Measurements from ENCODE around the gene PIGU.
"Not testable (repeated sequence)": the region's sequence is repeated elsewhere in the genome, so short reads cannot be mapped to it uniquely, and the experiment has no call there.

PIGU gene

DNA sequence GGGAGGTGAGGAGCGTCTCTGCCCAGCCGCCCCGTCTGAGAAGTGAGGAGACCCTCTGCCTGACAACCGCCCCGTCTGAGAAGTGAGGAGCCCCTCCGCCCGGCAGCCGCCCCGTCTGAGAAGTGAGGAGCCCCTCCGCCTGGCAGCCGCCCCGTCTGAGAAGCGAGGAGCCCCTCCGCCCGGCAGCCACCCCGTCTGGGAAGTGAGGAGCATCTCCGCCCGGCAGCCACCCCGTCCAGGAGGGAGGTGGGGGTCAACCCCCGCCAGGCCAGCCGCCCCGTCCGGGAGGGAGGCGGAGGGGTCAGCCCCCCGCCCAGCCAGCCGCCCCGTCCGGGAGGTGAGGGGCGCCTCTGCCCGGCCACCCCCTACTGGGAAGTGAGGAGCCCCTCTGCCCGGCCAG, 18.2 kb downstream of the PIGU start:
- not testable (repeated sequence) for DNase-seq

DNA sequence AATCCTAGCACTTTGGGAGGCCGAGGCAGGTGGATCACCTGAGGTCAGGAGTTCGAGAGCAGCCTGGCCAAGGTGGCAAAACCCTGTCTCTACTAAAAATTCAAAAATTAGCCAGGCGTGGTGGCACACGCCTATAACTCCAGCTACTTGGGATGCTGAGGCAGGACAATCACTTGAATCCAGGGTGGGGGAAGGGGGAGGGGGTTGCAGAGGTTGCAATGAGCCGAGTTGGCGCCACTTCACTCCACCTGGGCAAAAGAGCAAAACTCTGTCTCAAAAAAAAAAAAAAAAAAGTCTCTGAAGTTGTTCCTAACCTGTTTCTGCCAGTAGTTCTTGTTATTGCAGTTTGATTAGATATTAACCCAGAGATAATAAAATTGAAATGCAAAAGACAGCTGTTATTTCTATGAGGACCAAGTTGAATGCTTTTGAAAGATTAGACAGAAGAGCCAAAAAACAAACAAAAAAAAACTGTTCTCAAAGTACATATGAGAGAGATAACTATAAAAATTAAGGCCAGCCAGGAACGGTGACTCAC, 22.6 kb downstream of the PIGU start:
- DNase-seq, result no peak

DNA sequence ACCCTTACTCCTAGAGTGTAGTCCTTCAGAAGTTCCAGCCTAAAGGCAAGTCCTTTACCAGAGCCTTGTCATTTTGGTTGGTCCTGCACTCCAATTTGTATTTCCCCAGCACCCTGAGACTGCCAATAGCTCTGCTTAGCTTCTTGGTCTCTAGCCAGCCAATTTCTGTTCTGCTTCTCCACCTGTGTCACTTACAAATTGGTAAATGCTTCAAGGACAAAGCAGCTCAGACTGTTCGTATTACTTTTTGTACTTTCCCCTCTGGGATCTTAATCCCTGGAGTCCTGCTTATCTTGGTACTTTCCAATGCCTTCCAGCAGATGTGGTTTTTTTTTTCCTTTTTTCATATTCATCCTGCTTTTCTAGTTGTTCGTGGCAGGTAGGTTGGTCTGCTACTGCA, 25.7 kb downstream of the PIGU start:
- DNase-seq, result no peak

DNA sequence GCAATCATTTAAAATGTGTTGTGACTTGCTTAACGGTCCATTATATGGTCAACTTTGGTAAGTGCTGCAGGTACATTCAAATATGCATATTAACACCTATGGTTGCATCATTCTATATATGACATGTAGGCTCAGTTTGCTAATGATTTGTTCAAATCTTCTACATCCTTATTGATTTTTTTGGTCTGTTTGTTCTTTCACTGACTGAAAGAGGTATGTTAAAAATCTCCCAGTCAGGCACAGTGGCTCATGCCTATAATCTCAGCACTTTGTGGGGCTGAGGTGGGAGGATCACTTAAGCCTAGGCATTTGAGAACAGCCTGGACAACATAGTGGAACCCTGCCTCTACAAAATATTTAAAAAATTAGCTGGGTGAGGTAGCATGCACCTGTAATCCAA, 29.2 kb downstream of the PIGU start:
- DNase-seq, result no peak

DNA sequence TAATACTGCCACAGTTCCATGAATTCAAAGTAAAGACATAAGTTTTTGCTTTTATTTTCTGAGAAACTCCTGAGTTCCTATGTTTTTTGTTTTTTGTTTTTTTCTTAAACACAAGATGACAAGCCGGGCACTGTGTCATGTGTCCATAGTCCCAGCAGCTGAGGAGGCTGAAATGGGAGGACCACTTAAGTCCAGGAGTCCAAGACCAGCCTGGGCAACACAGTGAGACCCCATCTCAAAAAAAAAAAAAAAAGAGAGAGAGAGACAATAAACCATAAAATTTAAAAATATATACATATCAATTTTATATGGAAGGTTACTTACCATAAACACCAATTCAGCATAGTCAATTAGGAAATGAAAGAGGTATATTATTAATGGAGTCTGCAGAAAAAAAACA, 31.9 kb downstream of the PIGU start:
- DNase-seq, result no peak

DNA sequence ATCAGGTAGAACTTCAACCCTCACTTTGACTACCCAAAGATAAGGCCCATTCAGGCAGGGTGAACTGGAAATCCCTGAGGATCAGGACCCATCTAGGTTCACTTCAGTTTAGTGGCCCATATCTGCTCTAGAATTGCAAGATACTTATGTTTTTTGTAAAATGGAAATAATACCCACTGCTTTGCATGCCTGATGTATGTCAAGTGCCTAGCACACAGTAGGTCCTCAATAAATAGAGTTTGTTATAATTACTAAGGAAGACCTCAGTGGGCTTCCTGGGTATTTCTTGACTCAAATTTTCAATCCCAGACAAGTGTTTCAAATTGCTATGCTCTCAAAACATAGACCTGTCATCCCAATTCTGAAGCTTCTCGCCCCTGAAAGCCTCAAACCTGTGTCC, 32.5 kb downstream of the PIGU start:
- DNase-seq, result no peak

DNA sequence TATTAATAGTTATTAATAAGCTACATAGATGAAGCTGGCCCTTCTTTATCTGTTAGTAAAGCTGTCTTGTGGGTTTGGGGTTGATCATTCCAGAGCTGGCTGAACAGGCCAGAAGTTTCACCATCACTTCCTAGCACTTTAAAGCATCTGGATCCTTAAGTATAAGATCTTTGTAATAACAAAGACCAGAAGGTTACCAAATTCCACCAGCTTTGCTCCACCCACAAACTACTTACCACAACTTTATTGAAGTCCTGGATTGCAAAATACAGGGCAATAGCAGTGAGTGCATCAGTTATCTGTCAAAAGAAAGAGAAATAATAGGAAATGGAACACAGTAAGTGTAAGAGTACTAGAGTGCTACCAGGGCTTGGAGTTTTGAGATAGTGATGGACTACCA, 33.0 kb downstream of the PIGU start:
- DNase-seq, result no peak

DNA sequence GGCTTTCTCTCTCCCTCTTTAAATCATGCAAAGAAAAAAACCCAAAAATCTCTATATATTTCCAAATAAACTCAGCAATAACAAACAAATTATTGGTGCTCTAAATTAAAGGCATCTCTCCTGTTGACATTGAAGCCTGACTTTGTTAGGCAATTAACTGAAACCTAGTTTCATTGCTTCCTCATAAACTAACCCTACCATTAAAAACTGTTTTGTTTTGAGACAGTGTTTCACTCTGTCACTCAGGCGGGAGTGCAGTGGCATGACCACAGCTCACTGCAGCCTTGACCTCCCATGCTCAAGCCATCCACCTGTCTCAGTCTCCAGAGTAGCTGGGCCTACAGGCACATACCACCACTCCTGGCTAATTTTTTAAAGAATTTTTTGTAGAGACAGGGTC, 34.9 kb downstream of the PIGU start:
- no peak for DNase-seq

DNA sequence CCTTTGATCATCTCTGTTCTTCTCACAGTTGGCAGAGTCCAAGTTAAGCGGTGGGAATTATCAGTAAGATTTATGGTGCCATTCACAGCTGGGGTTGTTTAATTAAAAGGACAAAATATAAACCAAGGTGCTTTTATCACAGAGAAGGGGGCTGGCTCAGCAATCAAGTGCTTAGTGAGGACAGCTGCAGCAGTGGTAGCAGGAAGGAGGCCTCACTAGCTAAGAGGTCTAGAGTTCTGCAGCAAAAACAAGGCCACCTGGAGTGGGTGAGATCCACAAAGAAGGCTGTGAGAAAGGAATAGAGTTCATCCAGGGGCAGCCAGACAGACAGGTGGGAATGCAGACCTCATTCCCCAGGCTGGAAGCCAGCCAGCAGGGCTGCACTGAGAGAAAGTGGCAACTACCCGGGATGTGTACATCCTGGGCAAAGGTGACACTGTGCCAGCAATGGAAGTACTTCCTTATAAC, 37.1 kb downstream of the PIGU start:
- peak; percentile 84 for DNase-seq

DNA sequence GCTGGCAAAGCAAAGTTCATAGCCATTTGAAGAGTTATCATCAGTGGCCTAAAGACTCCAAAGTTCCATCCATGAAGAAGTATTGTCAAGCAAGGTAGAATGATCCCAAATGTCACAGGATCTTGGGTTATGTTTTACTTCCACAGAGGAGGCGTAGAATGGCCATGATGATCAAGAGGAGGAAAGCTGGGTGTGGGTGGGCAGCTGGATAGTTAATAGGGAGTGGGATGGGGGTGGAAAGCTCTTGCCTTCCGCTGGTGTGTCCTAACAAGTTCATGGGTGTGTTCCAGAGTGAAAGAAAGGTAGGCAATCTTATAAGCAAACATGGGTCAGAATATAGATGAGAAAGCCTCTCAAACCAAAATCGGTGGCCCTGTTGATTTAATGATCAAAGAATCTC, 38.4 kb downstream of the PIGU start:
- no peak for DNase-seq

DNA sequence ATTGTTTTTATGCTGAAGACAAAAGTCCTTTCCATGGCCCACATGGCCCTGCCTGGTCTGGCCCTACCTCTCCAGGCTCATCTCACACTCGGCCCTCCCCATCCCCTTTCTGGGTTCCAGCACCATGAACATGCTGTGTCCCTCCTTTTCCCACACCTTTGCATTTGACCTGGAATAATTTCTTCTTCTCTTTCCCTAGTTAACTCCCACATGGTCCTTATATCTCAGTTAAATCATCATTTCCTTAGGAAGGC, 38.9 kb downstream of the PIGU start:
- no peak for DNase-seq

DNA sequence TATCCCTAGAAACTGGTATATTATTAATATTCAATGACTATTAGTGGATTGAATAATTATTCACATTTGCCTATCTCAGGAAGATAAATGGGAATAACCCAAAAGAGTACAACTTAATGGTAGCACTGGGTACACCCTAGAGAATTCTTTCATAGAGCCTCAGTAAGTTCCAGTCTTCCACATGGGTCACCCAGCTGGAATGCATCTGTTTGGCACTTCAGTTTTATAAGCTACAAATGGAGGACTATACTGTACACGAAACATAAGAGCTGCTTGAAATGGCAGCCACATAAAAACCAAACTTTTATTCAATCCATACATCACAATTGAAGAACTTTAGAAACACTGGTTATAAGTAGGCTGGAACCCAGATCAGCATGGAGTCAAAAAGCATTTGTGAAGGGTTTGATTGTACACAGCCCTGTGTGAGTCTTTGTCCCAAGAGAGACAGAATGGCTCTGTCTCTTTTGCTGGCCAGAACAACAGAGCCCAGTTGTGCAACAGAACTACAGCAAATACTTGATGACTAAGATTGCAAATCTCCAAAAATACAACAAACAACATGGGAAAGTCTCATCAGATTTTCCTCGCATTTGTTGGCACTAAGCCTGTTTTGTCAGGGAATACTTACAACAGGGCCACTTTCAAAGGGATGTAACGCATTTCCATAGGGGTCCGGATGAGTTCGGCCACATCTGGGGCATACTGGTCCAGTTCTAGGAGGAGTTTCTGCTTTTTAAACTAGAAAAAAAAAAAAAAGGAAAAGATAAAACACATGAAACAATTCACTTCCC, 39.5 kb downstream of the PIGU start:
- no peak for DNase-seq

DNA sequence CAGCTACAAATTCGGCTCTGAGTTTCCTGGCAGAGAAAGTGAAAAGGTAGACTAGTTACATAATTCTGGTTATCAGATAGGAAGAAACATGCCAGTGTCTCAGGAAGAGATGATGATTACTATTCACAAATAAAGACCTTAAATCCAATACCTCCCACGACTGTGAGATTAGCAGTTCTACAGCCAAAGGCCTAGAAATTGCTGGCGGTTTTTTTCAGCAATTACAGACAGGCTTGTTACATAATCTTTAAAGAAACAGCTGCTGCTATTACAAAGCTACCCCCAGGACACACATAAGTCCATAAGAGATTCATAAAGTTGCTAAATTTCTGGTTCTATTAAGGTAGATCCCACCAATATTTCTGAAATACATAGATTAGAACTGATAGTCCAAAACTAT, 40.2 kb downstream of the PIGU start:
- DNase-seq, result no peak

DNA sequence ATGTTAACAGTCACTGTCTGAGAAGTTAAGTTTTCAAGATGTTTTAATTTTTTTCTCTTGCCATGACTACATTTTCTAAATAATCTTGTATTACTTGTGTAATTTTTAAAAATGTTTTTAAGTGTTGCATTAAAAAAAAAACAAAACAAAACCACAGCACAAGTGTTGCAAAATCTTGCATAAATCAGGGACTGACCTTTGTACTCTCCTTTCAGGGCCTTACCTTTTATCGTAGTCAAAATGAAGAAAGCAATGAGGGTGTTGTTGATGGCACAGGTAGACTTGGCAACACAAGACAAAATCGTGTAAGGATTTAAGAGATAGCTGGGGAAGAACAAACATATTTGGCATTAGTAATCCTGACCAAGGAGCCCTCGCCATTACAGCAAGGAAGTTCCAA, 42.5 kb downstream of the PIGU start:
- no peak for DNase-seq

DNA sequence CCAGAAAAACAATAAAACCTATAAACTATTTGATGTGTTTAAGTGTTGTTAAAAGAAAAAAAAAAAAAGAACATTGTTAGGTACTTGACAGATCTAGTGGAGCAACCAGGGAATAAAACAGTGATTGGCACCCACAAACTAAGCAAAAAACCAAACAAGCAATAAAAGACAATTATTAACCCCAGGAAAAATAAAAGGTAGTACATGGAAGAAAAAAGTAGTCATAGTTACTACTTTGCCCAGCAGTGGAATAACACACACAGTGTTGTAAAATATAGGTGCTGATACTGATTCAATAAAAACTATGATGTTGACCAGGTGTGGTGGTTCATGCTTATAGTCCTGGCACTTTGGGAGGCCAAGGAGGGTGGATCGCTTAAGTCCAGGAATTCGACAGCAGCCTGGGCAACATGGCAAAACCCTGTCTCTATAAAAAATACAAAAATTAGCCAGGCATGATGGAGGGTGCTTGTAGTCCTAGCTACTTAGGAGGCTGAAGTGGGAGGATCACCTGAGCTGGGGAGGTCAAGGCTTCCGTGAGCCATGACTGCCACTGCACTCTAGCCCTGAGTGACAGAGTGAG, 43.9 kb downstream of the PIGU start:
- no peak for DNase-seq

DNA sequence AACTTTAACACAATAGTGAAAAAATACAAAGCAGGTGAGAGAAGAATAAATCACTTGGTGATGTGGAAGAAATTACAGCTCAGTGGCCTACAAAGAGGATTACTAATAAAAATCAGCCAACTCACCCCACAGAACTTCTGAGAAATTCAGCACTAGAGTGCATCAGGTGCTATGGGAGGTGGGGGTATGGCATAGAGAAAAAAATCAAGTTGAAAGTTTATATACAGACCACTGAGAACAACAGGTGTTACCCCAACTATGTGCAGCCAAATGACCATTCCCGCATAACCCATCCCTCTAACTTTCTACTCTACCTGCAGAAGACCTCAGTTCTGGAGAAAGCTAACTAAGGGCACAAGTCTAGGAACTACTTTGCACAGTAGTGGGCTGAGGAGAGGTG, 47.0 kb downstream of the PIGU start:
- no peak for DNase-seq

DNA sequence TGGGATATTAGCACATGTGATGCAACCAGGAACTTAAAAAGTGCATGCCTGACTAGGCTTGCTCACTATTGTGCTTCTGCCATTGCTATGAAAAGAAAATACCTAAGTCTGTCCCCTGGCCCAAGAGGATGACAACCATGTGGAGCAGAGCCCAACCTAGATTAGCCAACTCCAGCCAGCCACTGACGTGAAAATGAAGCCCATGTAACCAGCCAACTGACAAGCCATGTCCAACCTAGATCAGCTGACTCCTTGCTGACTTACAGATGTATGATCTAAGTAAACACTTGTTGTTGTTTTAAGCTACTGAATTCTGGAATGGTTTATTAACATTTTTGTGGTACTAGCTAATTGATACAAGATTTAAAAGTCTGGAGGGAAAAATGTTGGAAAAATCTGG, 47.5 kb downstream of the PIGU start:
- DNase-seq, result no peak

DNA sequence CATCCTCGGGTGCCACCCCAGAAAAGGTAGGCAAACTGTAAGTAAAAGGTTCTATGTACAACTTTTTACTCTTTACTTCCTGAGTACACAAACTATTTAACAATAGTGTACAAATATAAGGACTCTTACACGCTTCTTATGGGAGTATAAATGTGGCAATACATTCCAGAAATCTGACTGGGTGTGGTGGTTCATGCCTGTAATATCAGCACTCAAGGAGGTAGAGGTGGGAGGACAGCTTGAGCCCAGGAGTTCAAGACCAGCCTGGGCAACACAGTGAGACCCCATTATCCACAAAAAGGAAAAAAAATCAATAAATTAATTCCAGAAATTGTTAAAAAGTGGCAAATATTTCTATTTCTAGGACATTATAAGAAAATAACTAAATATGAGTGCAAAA, 48.9 kb downstream of the PIGU start:
- no peak for DNase-seq

DNA sequence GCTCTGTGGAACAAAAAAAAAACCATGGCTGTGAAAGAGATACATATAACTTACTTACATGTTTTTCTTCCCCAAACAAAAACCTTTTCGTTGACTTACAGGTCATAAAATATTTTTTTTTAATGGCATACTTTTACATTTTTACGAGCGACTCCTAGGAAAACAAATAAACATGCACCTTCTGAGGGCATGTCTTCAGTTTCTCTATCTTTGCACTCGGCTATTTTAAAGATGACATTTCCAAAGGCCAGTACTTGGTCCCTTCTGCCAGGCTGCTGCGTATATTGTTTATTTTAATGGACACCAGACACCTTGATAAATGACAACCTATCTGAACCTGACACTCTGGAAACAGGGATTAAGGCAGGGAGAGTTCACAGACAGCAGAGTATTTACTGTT, 49.4 kb downstream of the PIGU start:
- DNase-seq, result no peak

DNA sequence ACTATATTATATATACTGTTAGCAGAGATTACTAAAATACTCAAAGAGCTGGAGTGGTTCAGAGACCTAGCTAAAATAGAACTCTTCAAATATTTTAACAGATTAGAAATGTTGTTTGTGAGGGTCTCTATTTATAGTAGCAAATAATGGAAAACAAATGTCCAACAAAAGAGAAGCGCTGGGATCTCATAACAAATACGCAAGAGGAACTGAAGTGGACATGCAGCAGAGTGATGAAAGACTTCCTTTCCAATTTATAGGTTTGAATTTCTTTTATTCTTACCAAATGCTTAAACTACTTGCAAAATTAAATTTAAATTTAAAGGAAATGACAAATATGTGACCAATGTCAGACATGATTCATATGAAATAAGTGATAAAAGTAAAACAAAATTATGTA, 49.9 kb downstream of the PIGU start:
- no peak for DNase-seq

DNA sequence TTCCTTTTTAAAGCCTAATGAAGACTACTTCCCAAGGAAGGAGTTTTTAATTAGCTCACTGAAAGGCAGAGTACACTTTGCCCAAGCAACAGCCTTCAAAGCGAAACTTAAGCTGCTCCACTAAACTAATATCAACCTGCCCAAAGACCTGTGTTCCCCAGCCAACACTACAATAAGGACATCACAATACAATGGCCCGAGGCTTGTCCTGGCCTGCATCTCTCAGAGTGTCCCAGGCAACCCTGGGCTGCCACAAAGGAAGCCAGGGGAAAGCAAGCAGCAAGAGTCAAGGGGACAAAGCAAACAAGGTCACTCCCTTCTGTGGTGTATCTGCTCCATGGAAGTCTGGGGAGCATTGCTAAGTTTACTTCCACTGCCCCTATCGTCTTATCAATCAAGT, 52.3 kb downstream of the PIGU start:
- DNase-seq, result peak; percentile 37

DNA sequence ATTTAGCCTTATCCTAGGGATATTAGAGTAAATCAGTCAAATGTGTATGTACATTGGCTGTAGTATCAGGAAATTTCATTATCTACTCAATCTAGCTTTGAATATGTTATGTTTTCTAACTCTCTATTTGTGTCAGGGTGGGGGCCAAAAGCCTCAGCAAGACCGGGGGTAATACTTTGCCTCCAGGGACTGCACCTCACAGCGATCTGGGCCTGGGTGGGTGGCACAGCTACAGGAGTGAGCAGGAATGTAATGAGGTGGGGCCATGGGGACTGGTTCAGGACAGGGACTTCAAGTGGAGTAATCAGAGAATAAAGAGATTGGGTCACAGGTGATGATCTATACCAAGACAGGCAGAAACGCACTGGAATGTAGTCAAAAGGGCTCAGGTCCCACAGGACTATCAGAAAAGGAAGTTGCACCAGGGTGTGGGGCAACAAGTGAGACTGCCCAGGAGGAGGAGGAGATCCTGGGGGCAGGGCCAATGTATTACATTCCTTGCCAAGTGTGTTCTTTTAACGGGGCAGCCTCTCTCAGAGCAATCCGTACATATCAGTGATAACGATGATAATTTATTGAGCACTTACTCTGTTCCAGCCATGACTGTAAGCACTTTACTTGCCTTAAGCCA, 54.0 kb downstream of the PIGU start:
- DNase-seq, result no peak

DNA sequence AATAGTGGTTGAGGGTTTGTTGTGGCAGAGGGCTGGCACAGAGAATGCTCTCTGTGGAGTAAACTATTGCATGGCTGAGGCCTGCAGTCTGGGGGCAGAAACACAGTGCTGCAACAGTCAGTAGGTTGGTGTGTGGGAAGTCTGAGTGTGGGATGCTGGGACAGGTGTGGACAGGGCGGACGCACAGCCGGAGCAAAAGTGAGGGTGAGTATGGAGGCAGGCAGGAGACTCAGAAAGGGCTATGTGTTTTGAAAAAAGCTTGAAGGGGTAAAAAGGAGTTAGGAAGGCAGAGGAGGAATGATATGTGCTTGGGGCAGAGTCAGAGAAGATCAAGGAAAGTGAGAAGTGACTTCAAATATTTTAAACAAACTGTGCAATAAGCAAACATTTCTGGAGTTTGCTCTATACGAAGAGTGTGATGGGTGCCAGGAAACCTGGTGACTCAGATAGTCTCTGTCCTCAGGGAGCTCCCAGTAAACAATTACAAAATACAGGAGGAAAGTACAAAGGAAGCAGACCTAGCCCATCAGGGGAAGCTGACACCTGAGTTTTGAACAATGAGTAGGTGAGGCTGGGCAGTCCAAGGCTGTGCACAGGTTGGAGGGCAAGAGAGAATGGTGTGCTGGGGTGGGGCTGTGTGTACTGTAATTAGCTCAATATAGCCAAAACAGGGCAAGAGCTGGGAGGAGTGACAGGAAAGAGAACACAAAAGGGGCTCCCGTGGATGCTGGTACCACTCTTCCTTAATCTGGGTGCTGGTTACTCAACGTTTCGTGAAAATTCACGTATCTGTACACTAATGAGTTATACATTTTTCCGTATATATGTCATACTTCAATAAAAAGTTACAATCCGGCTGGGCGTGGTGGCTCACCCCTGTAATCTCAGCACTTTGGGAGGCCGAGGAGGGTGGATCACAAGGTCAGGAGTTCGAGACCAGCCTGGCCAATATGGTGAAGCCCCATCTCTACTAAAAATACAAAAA, 55.2 kb downstream of the PIGU start:
- DNase-seq, result no peak

DNA sequence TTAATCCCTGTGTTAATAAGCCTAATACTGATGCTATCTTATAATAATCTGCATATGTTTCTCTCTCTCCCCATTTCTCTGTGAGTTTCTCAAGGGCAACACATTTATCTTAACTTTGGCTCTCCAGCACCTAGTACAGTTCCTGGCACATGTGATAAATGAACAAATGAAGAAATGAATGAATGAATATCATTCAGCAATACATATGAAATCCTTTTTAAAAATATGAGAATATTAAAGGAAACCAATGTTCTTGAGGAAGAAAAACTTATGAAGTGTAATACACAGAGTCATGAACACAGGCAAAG, 55.9 kb downstream of the PIGU start:
- no peak for DNase-seq
